Neural cell (in vitro differentiated cells): ENCODE data around the gene PCTP.

Source experiments
- CTCF ChIP-seq: fragments of 450-650 bp; IDR thresholded peaks from 2 replicates; pipeline ENCODE4 v1.5.1; 2014; ENCODE audit warnings: antibody characterized with exemption, mild to moderate bottlenecking, moderate library complexity; ENCODE audit not compliant: poor library complexity, severe bottlenecking
- EP300 ChIP-seq: fragments of 450-650 bp; conservative IDR thresholded peaks from 2 replicates; pipeline ENCODE4 v1.6.1; 2014; ENCODE audit warnings: antibody characterized with exemption, mild to moderate bottlenecking, moderate library complexity; ENCODE audit not compliant: poor library complexity, severe bottlenecking
- EZH2 ChIP-seq: fragments of 200-600, 300-800 bp; shearing (Covaris generic), sonication (generic); IDR thresholded peaks from 2 replicates; pipeline ENCODE4 v1.6.1; 2014; ENCODE audit warnings: antibody characterized with exemption, low read length, borderline replicate concordance, mild to moderate bottlenecking; ENCODE audit not compliant: insufficient read depth, poor library complexity, severe bottlenecking
- MXI1 ChIP-seq: fragments of 450-650 bp; conservative IDR thresholded peaks from 2 replicates; pipeline ENCODE4 v1.6.1; 2014; ENCODE audit warnings: antibody characterized with exemption, mild to moderate bottlenecking; ENCODE audit not compliant: poor library complexity, severe bottlenecking
- POLR2AphosphoS5 ChIP-seq: IDR thresholded peaks from 2 replicates; pipeline ENCODE4 v1.6.1; 2012
- RAD21 ChIP-seq: fragments of 450-650 bp; conservative IDR thresholded peaks from 2 replicates; pipeline ENCODE4 v1.6.1; 2014; ENCODE audit warnings: antibody characterized with exemption, mild to moderate bottlenecking, moderate library complexity
- REST ChIP-seq: IDR thresholded peaks from 2 replicates; pipeline ENCODE4 v1.6.1; 2012; ENCODE audit warnings: borderline replicate concordance
- SMC3 ChIP-seq: fragments of 450-650 bp; conservative IDR thresholded peaks from 2 replicates; pipeline ENCODE4 v1.6.1; 2014; ENCODE audit warnings: antibody characterized with exemption, mild to moderate bottlenecking, moderate library complexity; ENCODE audit not compliant: poor library complexity

GRCh38 chr17:55722016-55722736 lies 28.7 kb upstream of the PCTP start:
- TF ChIP-seq CTCF (no peak), POLR2AphosphoS5 (no peak), EZH2 (no peak), EP300 (no peak), REST (no peak), RAD21 (no peak), MXI1 (no peak), SMC3 (no peak)
